GM19240 (cell line): ENCODE measurements around the gene APOA4.
"Not testable (repeated sequence)": the region's sequence is repeated elsewhere in the genome, so short reads cannot be mapped to it uniquely, and the experiment has no call there.

Experiments
- DNase-seq: peaks from one replicate; pipeline ENCODE4 v3.0.0; 2011; ENCODE audit warnings: low spot score; ENCODE audit not compliant: insufficient read length

APOA4 gene

DNA sequence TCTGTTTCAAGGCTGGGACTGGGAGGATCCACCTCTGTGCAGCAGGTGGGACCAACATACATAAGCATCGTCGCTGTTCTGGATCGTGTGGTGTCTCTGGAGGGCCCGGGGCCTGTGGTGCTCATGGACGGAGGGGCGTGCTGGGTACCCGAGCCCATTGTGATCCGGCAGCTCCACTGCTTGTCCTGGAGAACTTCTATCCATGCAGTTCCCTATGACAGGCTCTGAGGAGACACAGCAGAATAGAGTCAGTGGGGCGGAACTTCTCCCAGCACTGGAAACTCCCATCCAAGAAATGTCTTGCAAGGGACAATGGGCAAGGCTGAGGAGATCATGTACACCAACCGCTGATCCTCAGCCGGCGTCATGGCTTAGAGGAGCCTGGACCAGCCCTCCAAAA lies 26.0 kb upstream of the APOA4 start:
- no peak for DNase-seq

GRCh38 chr11:116847612-116848011 lies 24.5 kb upstream of the APOA4 start:
- no peak for DNase-seq

DNA sequence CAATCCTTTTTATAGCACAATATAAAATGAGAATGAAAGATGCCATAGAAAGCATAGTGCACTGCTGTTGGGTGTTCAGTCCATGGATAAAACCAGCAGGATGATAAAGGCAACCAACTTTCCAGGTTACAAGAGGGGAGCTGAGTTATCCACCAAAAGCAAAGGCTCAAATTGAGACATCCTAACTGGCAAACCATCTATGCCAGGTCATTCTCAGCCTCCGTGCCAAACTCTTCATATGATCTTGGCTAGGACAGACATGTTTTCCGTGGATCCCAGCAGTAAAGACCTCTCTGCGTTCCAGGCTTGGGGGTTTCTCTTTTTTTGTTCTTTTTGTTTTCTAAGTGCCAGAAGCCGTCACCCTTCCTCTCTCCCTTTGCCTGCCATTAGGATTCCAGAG lies 21.6 kb upstream of the APOA4 start:
- DNase-seq, result no peak

DNA sequence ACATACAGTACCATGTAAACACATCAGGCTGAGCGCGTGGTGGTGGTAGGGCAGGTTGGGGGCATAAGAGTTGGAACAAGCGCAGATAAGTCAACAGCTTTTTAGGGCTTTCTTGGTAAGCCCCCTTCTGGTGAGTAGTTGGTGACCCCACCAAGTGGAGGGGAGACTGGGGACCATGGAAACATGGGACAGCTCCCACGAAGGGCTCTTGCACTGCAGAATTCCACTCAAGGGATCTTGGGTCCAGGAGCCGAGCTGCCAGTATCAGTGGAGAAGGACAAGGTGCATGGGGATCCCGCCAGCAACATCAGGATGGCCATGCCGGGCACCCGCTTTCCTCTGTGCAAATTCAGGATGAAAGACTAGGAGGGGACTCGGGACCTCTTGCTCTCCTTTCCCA lies 20.6 kb upstream of the APOA4 start:
- DNase-seq, result no peak

GRCh38 chr11:116842909-116843308 lies 19.8 kb upstream of the APOA4 start:
- no peak for DNase-seq

DNA sequence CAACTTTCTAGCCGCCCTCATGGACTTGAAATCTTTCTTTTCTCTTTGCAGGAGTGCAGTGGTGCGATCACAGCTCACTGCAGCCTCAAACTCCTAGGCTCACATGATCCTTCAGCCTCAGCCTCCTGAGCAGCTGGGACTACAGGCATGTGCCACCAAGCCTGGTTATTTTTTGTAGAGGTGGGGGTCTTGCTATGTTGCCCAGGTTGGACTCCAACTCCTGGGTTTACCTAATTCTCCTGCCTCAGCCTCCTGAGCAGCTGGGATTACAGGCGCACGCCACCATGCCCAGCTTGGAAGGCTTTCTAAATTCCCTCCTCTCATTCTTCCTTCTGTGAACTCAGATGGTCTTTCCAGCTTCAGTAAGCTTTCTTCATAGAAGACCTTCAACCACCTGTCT lies 19.0 kb upstream of the APOA4 start:
- DNase-seq, result no peak

- DNase-seq, result no peak
These were observed 17.7 kb upstream of the APOA4 start for GRCh38 chr11:116840746-116841296.

- DNase-seq, result no peak
These were observed 17.2 kb upstream of the APOA4 start for GRCh38 chr11:116840224-116840745.

DNA sequence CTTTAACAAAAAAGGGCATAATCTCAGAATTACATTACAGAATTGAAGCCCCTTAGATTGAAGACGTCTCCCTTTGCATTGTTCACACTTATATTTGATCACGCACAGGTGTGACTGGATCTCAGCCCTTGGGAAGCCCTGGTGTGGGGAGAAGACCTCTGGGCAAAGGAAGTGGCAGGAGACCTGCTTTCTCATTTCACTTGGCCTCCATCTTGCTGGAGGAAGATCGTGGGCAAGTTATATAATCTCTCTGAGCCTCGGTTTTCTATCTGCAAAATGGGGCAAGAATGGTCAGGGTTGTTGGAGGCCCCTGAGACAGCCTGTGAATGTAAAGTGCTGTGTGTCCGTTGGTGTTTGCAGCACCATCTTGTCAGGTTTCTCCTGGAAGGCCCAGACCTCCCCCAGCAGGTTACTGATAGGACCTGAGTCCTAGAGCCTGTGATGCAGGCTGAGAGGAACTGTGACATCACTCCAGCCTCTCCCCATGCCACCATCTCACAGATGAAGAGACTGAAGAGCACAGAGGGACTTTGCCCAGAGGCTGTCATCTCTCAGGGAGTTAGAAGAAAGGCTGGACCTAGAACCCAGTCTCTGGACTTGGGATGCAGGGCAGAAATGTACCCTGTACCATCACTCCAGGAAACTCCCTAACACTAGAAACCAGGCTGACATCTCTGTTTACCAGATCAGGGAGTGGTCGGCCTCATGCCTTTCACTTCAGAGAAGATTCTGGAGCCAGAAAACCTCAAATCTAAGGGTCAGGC lies 15.4 kb upstream of the APOA4 start:
- DNase-seq, result no peak

DNA sequence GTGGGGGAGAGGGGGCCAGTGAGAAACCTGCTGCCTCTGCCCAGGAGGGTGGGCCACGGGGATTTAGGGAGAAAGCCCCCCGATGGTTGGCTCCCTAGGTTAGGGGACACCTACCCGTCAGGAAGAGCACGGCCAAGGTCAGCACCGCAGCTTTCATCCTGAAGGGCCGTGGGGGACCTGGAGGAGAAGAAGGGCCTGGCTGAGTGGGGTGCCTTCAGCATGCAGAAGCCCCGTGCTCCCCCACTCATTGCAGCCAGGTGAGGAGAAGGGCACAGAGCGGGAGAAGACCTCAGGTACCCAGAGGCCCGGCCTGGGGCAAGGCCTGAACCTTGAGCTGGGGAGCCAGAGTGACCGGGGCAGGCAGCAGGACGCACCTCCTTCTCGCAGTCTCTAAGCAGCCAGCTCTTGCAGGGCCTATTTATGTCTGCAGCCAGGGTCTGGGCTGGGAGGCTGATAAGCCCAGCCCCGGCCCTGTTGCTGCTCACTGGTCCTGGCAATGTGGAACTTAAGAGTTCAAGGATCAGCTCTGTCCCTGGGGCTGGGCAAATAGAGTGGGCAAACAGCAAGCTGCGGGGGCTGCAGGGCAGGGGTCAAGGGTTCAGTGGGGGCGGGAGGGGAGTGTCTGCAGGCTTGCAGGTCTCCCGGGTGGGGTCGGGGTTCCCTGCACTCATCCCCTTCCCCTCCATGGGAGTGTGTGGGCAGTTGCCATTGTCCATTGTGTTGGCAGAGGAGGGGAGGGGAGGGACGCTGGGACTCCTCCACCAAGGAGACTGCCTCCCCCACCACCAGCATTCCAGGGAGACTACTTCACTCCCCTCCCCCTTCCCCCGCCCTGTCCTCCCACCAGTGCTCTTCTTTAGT lies 14.4 kb upstream of the APOA4 start, which contains the start of gene APOA1:
TSS of gene APOA1 (minus strand) at position 392 of the 861 bp plus-strand sequence. CDS start at position 157, 235 bp downstream.
- no peak for DNase-seq

- DNase-seq, result no peak
These were observed 13.5 kb upstream of the APOA4 start for GRCh38 chr11:116836632-116836991.

DNA sequence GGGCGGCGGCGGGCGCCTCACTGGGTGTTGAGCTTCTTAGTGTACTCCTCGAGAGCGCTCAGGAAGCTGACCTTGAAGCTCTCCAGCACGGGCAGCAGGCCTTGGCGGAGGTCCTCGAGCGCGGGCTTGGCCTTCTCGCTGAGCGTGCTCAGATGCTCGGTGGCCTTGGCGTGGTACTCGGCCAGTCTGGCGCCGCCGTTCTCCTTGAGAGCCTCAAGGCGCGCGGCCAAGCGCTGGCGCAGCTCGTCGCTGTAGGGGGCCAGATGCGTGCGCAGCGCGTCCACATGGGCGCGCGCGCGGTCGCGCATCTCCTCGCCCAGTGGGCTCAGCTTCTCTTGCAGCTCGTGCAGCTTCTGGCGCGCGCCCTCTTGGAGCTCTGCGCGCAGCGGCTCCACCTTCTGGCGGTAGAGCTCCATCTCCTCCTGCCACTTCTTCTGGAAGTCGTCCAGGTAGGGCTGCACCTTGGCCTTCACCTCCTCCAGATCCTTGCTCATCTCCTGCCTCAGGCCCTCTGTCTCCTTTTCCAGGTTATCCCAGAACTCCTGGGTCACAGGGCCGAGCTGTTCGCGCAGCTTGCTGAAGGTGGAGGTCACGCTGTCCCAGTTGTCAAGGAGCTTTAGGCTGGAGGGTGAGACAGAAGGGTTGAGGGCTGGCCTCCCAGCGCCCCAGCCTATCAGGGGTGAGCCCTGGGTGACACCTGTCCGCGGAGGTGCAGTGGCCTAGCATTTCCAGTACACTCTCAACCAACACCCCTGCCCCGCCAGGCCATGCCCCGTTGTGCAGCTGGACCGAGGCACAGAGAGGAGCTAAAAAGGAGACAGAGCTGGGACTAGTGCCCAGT lies 12.9 kb upstream of the APOA4 start:
- DNase-seq, result peak; percentile 72

- no peak for DNase-seq
These were observed 12.1 kb upstream of the APOA4 start for GRCh38 chr11:116835042-116835772.

DNA sequence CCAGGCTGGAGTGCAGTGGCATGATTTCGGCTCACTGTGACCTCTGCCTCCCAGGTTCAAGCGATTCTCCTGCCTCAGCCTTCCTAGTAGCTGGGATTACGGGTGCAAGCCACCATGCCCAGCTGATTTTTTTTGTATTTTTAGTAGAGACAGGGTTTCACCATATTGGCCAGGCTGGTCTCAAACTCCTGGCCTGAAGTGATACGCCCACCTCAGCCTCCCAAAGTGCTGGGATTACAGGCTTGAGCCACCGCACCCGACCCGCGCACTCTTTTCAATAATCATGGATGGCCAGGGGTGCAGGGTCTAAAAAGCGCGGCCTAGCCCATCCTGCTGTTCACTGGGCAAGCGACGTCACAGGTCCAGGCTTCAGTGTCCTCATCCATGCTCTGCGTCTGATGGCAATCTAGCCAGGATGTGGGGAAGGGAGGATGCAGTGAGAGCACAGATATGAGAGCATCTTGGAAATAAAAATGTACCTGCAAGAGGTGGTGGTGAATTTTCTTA lies 11.5 kb upstream of the APOA4 start:
- not testable (repeated sequence) for DNase-seq

- DNase-seq, result no peak
These were observed 10.9 kb upstream of the APOA4 start for GRCh38 chr11:116833816-116834534.

- no peak for DNase-seq
These were observed 10.3 kb upstream of the APOA4 start for GRCh38 chr11:116833491-116833815.

DNA sequence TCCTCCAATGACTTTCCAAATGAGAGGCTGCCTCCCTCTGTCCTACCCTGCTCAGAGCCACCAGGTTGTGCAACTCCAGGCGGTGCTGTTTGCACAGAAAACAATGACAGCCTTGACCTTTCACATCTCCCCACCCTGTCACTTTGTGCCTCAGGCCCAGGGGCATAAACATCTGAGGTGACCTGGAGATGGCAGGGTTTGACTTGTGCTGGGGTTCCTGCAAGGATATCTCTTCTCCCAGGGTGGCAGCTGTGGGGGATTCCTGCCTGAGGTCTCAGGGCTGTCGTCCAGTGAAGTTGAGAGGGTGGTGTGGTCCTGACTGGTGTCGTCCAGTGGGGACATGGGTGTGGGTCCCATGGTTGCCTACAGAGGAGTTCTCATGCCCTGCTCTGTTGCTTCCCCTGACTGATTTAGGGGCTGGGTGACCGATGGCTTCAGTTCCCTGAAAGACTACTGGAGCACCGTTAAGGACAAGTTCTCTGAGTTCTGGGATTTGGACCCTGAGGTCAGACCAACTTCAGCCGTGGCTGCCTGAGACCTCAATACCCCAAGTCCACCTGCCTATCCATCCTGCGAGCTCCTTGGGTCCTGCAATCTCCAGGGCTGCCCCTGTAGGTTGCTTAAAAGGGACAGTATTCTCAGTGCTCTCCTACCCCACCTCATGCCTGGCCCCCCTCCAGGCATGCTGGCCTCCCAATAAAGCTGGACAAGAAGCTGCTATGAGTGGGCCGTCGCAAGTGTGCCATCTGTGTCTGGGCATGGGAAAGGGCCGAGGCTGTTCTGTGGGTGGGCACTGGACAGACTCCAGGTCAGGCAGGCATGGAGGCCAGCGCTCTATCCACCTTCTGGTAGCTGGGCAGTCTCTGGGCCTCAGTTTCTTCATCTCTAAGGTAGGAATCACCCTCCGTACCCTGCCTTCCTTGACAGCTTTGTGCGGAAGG lies 9.5 kb upstream of the APOA4 start:
- no peak for DNase-seq

DNA sequence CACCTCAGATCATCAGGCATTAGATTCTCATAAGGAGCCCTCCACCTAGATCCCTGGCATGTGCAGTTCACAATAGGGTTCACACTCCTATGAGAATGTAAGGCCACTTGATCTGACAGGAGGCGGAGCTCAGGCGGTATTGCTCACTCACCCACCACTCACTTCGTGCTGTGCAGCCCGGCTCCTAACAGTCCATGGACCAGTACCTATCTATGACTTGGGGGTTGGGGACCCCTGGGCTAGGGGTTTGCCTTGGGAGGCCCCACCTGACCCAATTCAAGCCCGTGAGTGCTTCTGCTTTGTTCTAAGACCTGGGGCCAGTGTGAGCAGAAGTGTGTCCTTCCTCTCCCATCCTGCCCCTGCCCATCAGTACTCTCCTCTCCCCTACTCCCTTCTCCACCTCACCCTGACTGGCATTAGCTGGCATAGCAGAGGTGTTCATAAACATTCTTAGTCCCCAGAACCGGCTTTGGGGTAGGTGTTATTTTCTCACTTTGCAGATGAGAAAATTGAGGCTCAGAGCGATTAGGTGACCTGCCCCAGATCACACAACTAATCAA lies 8.8 kb upstream of the APOA4 start:
- no peak for DNase-seq
